GM12891 (cell line): ENCODE measurements around the gene PLEKHH1. TPM values are rescaled to one million over a fixed set of nuclear protein-coding genes. Genes with fewer than 3 reads are reported as not detected.
A peak's percentile ranks its signal among the peaks of the same experiment; 100 is the strongest.

ENCODE experiments used
- DNase-seq: peaks from one replicate; pipeline ENCODE4 v3.0.0; 2011; ENCODE audit warnings: low spot score; ENCODE audit not compliant: insufficient read length
- FAIRE-seq: peaks from 2 replicates; lab custom pipeline; 2011; peaks lifted over from hg19 to GRCh38; lab: Jason Lieb, UNC
- PAX5 ChIP-seq: IDR thresholded peaks from 2 replicates; pipeline ENCODE4 v1.6.1; 2011; ENCODE audit warnings: low read length, moderate library complexity, mild to moderate bottlenecking; ENCODE audit not compliant: insufficient read depth, severe bottlenecking
- POLR2A ChIP-seq: IDR thresholded peaks from 2 replicates; pipeline ENCODE4 v1.6.1; 2011; ENCODE audit warnings: low read depth, low read length, control low read depth
- POLR2AphosphoS5 ChIP-seq: IDR thresholded peaks from 2 replicates; pipeline ENCODE4 v1.6.1; 2011; ENCODE audit warnings: low read depth, low read length, control low read depth
- POU2F2 ChIP-seq: IDR thresholded peaks from 2 replicates; pipeline ENCODE4 v1.6.1; 2011; ENCODE audit warnings: low read depth, mild to moderate bottlenecking, control low read depth, low read length, moderate library complexity
- SPI1 ChIP-seq: IDR thresholded peaks from 2 replicates; pipeline ENCODE4 v1.6.1; 2011; ENCODE audit warnings: low read depth, low read length, control low read depth
- TAF1 ChIP-seq: IDR thresholded peaks from 2 replicates; pipeline ENCODE4 v1.6.1; 2011; ENCODE audit warnings: low read depth, low read length, control low read depth
- polyA plus RNA-seq: library from polyadenylated mRNA; unstranded; fragments of >200 nt; gene quantifications from one replicate; pipeline ENCODE4 v1.2.1, GENCODE V29; 2012; ENCODE audit warnings: low read depth, missing spikeins, inconsistent platforms; ENCODE audit not compliant: missing spikeins

Gene PLEKHH1
- polyA plus RNA-seq, result 0.69 TPM

DNA sequence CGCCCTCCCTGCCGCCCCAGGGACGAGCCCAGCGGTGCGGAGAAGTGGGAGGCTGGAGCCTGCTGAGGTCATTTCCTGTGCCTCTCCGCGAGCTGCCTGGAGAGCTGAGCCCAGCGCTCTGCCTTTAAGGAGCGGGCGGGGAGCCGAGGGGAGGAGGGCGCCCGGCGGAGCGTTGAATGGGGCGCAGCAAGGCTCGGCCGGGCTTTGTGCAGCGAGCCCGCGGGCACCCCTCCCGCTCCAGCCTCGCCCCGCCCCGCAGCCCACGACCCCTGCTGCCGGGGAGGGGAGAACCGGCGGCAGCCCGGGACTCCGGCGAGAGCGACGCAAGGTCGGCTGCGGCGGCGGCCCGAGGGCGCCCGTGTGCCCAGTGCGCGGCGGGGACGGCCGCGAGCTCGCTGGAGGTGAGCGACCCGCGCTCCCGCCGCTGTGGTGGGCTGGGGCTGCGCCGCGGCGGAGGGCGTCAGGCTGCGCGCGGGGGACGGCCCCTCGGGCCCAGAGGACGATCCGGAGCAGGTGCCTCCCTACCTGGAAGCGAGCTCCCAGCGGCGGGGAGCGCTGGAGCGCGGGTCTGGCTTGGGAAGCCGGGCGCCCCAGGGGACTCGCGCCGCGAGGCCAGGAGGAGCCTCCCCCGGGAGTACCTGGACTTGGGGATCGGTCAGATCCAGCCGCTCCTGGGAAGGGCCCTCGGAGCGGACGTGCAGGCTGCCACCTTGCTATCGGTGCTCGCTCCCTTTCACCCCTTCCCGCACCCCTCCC is at the start of gene PLEKHH1:
Gene PLEKHH1, plus strand, starts transcription at position 293 of the 756 bp plus-strand sequence. CDS start 8,578 bp downstream, outside the sequence.
- TF ChIP-seq TAF1 (no peak), POLR2A (no peak), POLR2AphosphoS5 (no peak), PAX5 (no peak), SPI1 (no peak), POU2F2 (no peak)
- DNase-seq (peak; percentile 71), FAIRE-seq (peak; percentile 74)

- DNase-seq (no peak), FAIRE-seq (peak; percentile 45)
- no peak for TF ChIP-seq SPI1
- TF ChIP-seq TAF1, result no peak
- TF ChIP-seq POU2F2, result no peak
- no peak for TF ChIP-seq POLR2AphosphoS5
- no peak for TF ChIP-seq POLR2A
- TF ChIP-seq PAX5, result no peak
Observed at GRCh38 chr14:67483579-67484285, 49.4 kb upstream of the PLEKHH1 start.

DNA sequence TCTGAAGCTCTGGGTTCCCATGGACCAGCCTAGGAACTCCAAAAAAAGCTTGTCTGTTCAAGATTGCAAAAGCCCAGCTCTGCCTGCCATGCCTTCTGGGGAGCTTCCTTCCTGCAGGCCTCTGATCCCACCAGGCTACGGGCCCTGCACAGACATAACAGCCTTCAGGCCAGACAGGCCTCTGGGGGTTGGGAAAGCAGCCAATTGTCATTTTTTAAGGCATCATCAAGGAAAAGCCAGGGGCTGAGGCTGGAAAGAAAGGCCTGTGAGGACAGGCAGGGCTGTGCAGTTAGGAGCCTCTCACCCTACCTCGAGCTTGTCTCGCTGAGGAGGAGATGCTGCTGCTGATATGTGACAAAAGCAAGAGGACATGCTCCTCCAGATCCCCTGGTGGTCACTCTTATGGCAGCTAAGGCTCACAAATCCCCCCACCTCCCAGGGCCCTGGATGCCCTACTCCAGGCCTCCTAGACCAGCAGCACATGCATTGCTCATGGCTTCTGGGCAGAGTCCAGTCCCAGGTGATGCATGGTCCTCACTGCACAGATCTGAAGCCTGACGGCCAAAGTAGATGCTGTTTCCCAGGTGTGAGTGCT is 47.5 kb upstream of the PLEKHH1 start:
- FAIRE-seq, result no peak
- no peak for TF ChIP-seq SPI1
- no peak for TF ChIP-seq TAF1
- TF ChIP-seq POLR2A, result no peak
- no peak for TF ChIP-seq PAX5
- no peak for TF ChIP-seq POU2F2
- TF ChIP-seq POLR2AphosphoS5, result no peak
- DNase-seq, result no peak

- DNase-seq, result no peak
- FAIRE-seq, result no peak
- no peak for TF ChIP-seq TAF1
- no peak for TF ChIP-seq POU2F2
- TF ChIP-seq SPI1, result no peak
- no peak for TF ChIP-seq POLR2A
Observed at GRCh38 chr14:67486890-67487289, 46.2 kb upstream of the PLEKHH1 start.

- FAIRE-seq (peak; percentile 66), DNase-seq (no peak)
- TF ChIP-seq POU2F2, result no peak
Observed at GRCh38 chr14:67487332-67487731, 45.8 kb upstream of the PLEKHH1 start.

DNA sequence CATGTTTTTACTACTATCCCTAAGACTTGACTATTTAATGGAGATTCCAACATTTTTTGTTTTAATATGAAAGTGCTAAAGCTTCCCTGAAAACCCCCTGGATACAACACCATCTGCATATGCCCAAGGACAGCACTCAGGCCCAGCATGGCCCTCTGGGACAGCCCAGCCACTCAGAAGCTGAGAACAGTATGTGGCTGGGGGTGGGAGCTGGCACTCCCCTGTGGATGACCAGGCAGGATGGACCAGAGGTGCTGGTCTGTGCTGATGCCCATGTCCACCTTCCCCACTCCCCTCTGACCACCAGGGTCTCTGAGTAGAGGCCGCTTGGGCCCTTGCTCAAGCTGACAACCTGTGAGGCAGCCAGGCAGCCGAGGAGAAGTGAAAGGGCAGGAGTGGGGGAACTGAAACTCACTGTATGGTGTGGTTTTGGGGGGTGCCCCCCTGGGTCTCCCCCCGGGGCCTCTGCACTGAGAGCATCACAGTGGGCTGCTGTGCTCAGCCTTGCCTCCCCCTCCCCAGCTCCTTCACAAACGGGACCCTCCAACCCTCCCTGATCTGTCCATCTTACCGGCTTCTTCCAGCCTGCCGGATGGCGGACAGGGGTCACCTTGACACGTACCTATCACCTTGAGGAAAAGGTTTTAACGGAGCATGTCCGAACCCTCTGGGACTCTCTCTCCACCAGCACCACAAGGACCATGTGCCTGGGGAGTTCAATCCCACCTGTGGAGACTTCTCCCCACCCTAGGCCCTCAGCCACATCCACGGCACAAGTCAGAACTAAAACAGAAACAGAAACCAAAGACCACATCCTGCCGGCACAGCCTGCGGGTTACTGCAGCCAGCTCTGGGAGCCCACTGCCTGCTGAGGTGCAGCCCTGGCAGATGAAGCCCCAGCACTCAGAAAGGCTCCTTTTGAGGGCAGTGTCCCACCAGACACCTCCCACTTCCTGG is 44.9 kb upstream of the PLEKHH1 start, which contains the start of gene TMEM229B:
Gene TMEM229B, minus strand, starts transcription at position 785 of the 957 bp plus-strand sequence. CDS start 14,798 bp downstream, outside the sequence.
- peak; percentile 89 for DNase-seq
- FAIRE-seq, result peak; percentile 98
- TF ChIP-seq SPI1, result peak; percentile 100
- peak; percentile 93 for TF ChIP-seq POU2F2
- peak; percentile 34 for TF ChIP-seq PAX5
- TF ChIP-seq POLR2AphosphoS5, result no peak; the same call in 1 of the 2 replicates
- no peak for TF ChIP-seq TAF1
- no peak for TF ChIP-seq POLR2A

DNA sequence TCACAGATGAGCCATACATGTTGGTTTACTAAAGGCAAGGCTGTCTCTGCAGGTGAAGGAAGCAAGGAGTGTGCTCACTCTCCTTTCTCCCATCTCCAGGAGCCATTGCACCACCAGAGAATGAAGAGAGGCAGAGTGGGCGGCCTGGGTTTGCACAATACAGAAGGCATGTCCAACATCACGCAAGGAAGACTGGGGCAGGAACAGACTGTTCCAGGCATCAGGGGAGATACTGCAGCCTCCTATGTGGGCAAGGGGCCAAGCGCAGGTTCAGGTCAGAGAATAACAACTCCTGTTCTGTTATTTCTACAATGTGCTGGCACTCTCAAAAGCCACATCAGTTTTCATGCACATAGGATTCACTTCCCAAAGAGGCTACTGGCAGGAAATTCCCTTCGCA is 42.9 kb upstream of the PLEKHH1 start:
- DNase-seq, result no peak
- FAIRE-seq, result peak; percentile 5
- TF ChIP-seq POU2F2 (no peak), POLR2AphosphoS5 (no peak), PAX5 (no peak), TAF1 (no peak), POLR2A (no peak), SPI1 (no peak)

DNA sequence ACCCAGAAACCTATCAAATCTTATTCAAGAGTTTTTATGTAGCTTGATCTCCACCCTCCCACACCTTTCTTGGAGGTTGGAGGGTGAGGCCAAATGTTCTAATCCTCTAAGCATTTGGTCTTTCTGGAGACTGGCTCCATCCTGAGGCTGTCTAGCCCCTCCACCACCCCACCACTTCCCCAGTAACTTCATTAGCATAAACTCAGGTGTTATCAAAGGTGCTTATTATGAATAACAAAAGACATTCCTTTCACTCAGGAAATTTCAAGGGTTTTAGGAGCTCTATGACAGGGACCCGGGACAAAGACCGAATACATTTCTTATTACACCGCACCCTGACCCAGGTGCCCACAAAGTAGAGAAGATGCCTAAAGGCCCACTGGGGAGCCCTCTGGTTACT is 41.8 kb upstream of the PLEKHH1 start:
- FAIRE-seq (no peak), DNase-seq (no peak)
- no peak for TF ChIP-seq POU2F2
- no peak for TF ChIP-seq POLR2A
- TF ChIP-seq TAF1, result no peak
- no peak for TF ChIP-seq SPI1
- no peak for TF ChIP-seq POLR2AphosphoS5
- TF ChIP-seq PAX5, result no peak

DNA sequence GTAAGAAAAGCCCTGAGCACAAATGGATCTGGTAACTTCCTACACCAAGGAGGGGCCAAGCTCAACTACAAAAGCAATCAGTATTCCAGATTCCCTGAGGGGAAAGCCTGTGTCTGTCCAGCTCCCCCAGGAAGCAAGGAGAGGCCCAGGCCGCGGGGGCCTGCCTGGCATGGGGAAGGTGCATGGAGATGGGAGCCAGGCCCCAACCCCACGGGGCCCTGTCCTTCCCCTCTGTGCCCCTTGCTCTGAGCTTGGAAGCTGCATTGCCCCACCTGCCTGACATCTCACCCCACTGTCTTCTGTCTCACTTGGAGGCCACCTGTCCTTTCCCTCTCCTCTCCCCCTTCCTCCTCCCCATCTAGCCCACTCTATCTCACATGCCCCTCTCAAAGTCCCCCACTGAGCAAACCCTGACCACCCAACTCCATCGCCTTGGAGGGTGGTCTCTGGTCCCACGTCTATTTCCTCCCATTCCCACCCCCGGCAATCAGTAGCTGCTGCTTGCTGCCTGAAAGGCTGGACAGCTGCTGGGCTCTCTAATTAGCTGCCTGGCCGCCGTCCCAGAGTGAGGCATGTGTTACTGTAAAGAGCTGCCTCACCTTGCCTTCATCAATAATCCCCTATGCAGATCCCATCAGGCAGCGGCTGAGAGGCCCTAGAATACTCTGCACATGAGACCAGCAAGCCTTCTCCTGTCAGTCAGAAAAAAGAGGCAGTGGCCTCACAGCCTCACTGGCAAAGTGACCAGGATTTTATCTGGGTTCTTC is 41.2 kb upstream of the PLEKHH1 start:
- DNase-seq (no peak), FAIRE-seq (peak; percentile 38)
- TF ChIP-seq PAX5, result no peak
- no peak for TF ChIP-seq POU2F2
- no peak for TF ChIP-seq POLR2A
- TF ChIP-seq SPI1, result no peak
- no peak for TF ChIP-seq TAF1
- no peak for TF ChIP-seq POLR2AphosphoS5
